ENCODE results near the gene IFT80. TPM values are rescaled to one million over a fixed set of nuclear protein-coding genes. Genes with fewer than 3 reads are reported as not detected.

Gene IFT80
- total and polyA plus RNA-seq, 2 donors (not counting 3 experiments of a cell fraction or from before 2014, with no cell fraction given) = 7.3 to 22.5 TPM

DNA sequence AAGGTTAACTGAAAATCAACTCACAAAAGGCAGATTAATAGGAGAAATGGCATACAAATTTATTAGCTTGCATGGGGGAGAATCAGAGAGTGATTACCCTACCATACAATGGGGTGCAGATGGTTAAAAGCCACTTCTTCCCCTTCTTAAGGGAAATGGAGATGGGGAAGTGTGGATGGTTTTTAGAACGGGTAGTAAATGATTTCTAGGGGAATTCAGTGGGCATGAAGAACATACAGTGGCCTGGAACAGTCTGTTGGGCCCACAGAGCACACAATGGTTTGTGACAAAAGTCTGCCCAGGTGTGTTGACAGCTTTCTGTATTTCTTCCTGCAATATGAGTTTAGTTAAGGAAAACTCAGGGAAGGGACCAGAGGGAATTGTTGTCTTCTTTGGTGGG is 112.8 kb downstream of the IFT80 start:
- no peak overlapping the region for H3K9ac ChIP-seq (replicated peaks; ENCODE audit: extremely low read depth, insufficient read depth, low read length)

DNA sequence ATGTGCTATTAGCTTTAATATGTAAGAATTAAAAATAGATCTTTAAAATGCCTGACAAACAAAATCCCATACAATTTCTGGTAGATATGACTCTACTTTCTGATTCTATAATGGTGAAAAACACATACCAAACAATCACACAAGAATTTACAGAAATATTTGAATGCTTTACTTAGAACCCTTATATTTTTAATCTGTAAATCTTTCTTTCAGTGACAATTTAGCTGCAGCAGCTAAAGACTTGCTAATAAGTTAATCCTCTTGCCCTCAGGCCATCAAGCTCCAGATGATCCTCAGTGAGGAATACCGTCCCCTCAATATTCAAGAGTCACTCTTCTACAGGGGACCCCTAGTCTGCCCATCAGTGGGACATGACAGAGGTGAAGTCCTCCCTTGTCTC is 118.2 kb downstream of the IFT80 start:
- H3K79me2 ChIP-seq (ENCODE audit: control insufficient read depth, insufficient read depth, low read length) = no peaks in the 10 kb centered on the region
- BruUV-seq (replicated peaks) = no TSS peak
- no peaks in the 10 kb centered on the region for H3K9me1 ChIP-seq (replicated peaks; ENCODE audit: control insufficient read depth, extremely low read depth, insufficient read depth, low read length)
- ChIA-PET POLR2A (no interaction called here), CTCF (interaction anchor here (1.9 kb wide), 1 partner anchor 118 kb away, joined by 5 read pairs; no protein-coding TSS in a partner anchor)
- intact Hi-C loops (cut with micrococcal nuclease) (no loop called here), dilution Hi-C loops (cut with MboI; ENCODE audit: extremely low pct_ligation_motif_present, low sequenced_read_pairs) (no loop called here)
- H3K27me3 ChIP-seq (ENCODE audit: control insufficient read depth in 2 of 2, insufficient read depth in 2 of 2, low read length in 2 of 2) = no peaks in the 10 kb centered on the region
- no peak for DNase-seq (ENCODE audit: low read depth, low spot score)
- TF ChIP-seq, protein P1, sequence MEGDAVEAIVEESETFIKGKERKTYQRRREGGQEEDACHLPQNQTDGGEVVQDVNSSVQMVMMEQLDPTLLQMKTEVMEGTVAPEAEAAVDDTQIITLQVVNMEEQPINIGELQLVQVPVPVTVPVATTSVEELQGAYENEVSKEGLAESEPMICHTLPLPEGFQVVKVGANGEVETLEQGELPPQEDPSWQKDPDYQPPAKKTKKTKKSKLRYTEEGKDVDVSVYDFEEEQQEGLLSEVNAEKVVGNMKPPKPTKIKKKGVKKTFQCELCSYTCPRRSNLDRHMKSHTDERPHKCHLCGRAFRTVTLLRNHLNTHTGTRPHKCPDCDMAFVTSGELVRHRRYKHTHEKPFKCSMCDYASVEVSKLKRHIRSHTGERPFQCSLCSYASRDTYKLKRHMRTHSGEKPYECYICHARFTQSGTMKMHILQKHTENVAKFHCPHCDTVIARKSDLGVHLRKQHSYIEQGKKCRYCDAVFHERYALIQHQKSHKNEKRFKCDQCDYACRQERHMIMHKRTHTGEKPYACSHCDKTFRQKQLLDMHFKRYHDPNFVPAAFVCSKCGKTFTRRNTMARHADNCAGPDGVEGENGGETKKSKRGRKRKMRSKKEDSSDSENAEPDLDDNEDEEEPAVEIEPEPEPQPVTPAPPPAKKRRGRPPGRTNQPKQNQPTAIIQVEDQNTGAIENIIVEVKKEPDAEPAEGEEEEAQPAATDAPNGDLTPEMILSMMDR (IDR thresholded peaks at IDR 0.05; ENCODE audit: extremely low read depth in 1 of 2, insufficient read depth in 1 of 2, low read depth in 1 of 2, low read length in 2 of 2) = no peak
- TF ChIP-seq EZH2 (IDR thresholded peaks at IDR 0.05; ENCODE audit: borderline replicate concordance, low read depth, low read length, severe bottlenecking) = no peak
- TF ChIP-seq, protein P2, sequence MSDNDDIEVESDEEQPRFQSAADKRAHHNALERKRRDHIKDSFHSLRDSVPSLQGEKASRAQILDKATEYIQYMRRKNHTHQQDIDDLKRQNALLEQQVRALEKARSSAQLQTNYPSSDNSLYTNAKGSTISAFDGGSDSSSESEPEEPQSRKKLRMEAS (IDR thresholded peaks at IDR 0.05; ENCODE audit: insufficient read depth, insufficient read length) = no peak
- no peak for TF ChIP-seq JUN (IDR thresholded peaks at IDR 0.05; ENCODE audit: borderline replicate concordance, insufficient read depth, insufficient read length, low read depth)
- no peak for TF ChIP-seq POLR2AphosphoS5 (IDR thresholded peaks at IDR 0.05; ENCODE audit: insufficient read depth, low read depth, low read length)
- TF ChIP-seq FOS (IDR thresholded peaks at IDR 0.05; ENCODE audit: borderline replicate concordance, insufficient read depth, low read length) = no peak
- TF ChIP-seq POLR2A (IDR thresholded peaks at IDR 0.05; ENCODE audit: low read depth, low read length) = no peak
- no peak for TF ChIP-seq MYC (IDR thresholded peaks at IDR 0.05; ENCODE audit: low read depth, low read length)
- no peak for TF ChIP-seq GATA2 (IDR thresholded peaks at IDR 0.05; ENCODE audit: insufficient read depth, insufficient read length, low read depth, low read length)
- H3K4me2 ChIP-seq (ENCODE audit: insufficient read depth, low read length) = no peak overlapping the region
- H3K9ac ChIP-seq (replicated peaks; ENCODE audit: extremely low read depth, insufficient read depth, low read length) = no peak overlapping the region
- no peaks in the 10 kb centered on the region for H4K20me1 ChIP-seq (replicated peaks; ENCODE audit: control insufficient read depth, extremely low read depth, insufficient read depth, low read length)
- H3K4me3 ChIP-seq (replicated peaks in 1 of 3; ENCODE audit: insufficient read depth in 1 of 3, low read depth in 1 of 3, low read length in 3 of 3) = no peak overlapping the region
- FAIRE-seq = no peak
- no peaks in the 10 kb centered on the region for H3K4me1 ChIP-seq (ENCODE audit: control insufficient read depth, extremely low read depth, insufficient read depth, low read length)
- no peaks in the 10 kb centered on the region for H3K36me3 ChIP-seq (ENCODE audit: control insufficient read depth in 2 of 2, extremely low read depth in 1 of 2, insufficient read depth in 2 of 2, low read length in 2 of 2)
- no peak overlapping the region for H3K27ac ChIP-seq (ENCODE audit: insufficient read depth, low read depth, low read length)
- H3K9me3 ChIP-seq (replicated peaks; ENCODE audit: control insufficient read depth, insufficient read depth, low read length) = no peaks in the 10 kb centered on the region
- H2AFZ ChIP-seq (ENCODE audit: low read depth, low read length) = no peak overlapping the region

More for the DNA sequence above, 112.8 kb downstream of the IFT80 start:
- ChIA-PET CTCF (no interaction called here), POLR2A (no interaction called here)
- Histone ChIP-seq H3K27me3 (ENCODE audit: control insufficient read depth in 2 of 2, insufficient read depth in 2 of 2, low read length in 2 of 2) (no peaks in the 10 kb centered on the region), H3K36me3 (ENCODE audit: control insufficient read depth in 2 of 2, extremely low read depth in 1 of 2, insufficient read depth in 2 of 2, low read length in 2 of 2) (no peaks in the 10 kb centered on the region), H3K9me1 (replicated peaks; ENCODE audit: control insufficient read depth, extremely low read depth, insufficient read depth, low read length) (no peaks in the 10 kb centered on the region), H2AFZ (ENCODE audit: low read depth, low read length) (no peak overlapping the region), H3K79me2 (ENCODE audit: control insufficient read depth, insufficient read depth, low read length) (no peaks in the 10 kb centered on the region), H3K27ac (ENCODE audit: insufficient read depth, low read depth, low read length) (no peak overlapping the region), H3K4me1 (ENCODE audit: control insufficient read depth, extremely low read depth, insufficient read depth, low read length) (no peaks in the 10 kb centered on the region), H3K4me3 (replicated peaks in 1 of 3; ENCODE audit: insufficient read depth in 1 of 3, low read depth in 1 of 3, low read length in 3 of 3) (no peak overlapping the region), H3K9me3 (replicated peaks; ENCODE audit: control insufficient read depth, insufficient read depth, low read length) (no peaks in the 10 kb centered on the region), H3K4me2 (ENCODE audit: insufficient read depth, low read length) (no peak overlapping the region), H4K20me1 (replicated peaks; ENCODE audit: control insufficient read depth, extremely low read depth, insufficient read depth, low read length) (no peaks in the 10 kb centered on the region)
- TF ChIP-seq, protein P2 (IDR thresholded peaks at IDR 0.05; ENCODE audit: insufficient read depth, insufficient read length) = no peak
- TF ChIP-seq POLR2A (IDR thresholded peaks at IDR 0.05; ENCODE audit: low read depth, low read length) (no peak), MYC (IDR thresholded peaks at IDR 0.05; ENCODE audit: low read depth, low read length) (no peak), FOS (IDR thresholded peaks at IDR 0.05; ENCODE audit: borderline replicate concordance, insufficient read depth, low read length) (no peak), POLR2AphosphoS5 (IDR thresholded peaks at IDR 0.05; ENCODE audit: insufficient read depth, low read depth, low read length) (no peak)
- TF ChIP-seq, protein P1 (IDR thresholded peaks at IDR 0.05; ENCODE audit: extremely low read depth in 1 of 2, insufficient read depth in 1 of 2, low read depth in 1 of 2, low read length in 2 of 2) = no peak
- dilution Hi-C loops (cut with MboI; ENCODE audit: extremely low pct_ligation_motif_present, low sequenced_read_pairs) = no loop called here
- FAIRE-seq (no peak), DNase-seq (ENCODE audit: low read depth, low spot score) (no peak)
- no TSS peak for BruUV-seq (replicated peaks)
- intact Hi-C loops (cut with micrococcal nuclease) = no loop called here

All from endothelial cell of umbilical vein (primary cell).